GM19035 (cell line): ENCODE data around the gene SYT13.

ENCODE experiments used
- ATAC-seq: cut with Tn5 transposase; IDR thresholded peaks from one replicate; pipeline ENCODE4 v1.9.1; 2021; ENCODE audit not compliant: unreplicated experiment

Gene SYT13

DNA sequence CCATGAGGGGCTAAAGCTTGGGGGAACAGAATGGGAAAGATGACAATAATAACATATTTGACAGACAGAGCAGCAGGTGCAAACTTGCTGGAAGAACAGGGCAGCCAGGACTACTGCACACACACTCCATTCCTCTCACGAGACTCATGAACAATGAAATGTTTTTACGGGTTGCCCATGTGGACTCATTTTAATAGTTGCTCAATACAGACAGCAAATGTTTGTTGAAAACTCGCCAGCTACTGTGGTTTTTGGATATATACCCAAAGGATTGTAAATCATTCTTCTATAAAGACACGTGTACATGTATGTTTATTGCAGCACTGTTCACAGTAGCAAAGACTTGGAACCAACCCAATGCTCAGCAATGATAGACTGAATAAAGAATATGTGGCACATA is 10.3 kb downstream of the SYT13 start:
- ATAC-seq = no peak

DNA sequence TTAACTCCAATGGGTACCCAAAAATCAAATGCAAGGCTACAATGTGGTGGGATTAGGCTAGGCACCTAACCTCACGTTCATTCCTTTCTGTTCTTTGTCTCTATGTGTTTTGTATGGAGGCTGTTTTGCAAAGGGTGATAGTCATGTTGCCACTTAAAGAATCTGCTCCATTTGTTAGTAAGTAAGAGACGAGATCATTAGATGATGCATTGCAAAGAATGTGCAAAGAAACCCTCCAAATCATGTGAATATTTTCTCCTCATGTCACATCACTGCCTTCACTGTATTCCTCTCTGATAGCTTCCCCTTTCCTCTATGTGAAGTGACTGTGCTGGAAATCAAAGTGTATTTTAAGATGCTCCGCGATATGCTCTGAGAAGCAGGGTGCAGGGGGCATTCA is 11.9 kb downstream of the SYT13 start:
- ATAC-seq = no peak

DNA sequence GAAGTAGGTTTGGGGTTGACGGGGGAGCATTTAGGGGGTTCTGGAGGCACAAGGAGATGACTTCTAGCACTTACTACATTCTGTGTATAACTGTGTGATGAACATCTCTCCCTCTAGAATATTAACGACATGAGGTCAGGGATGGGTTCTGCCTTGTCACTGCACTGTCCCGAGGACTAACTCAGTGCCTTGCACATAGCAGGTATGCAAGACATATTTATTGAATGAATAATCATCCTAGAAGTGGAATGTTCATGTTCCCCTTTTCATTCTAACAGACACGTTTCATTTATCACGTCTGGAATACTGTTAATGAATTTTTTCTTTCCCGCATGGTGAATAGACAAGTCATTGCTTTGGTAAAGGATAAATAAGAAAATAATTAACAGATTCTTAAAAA is 12.6 kb downstream of the SYT13 start:
- no peak for ATAC-seq

DNA sequence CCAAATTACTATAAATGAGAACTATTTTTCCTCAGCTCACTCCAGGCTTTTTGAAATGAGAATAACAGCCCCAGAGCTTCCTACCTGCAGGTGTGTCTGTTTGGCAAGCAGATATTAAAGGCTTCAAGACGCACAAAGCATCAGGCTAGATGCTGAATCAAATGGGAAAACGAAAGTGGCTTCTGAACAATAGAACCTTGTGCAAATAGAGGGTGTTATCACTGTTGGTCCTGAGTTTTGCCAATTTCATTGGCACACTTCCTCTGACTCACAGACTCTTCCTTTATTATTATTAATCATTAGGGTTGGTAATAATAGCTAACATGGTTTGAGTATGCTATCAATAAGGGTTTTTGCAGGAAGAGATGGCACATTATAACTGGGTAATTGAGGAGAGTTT is 13.4 kb downstream of the SYT13 start:
- no peak for ATAC-seq

DNA sequence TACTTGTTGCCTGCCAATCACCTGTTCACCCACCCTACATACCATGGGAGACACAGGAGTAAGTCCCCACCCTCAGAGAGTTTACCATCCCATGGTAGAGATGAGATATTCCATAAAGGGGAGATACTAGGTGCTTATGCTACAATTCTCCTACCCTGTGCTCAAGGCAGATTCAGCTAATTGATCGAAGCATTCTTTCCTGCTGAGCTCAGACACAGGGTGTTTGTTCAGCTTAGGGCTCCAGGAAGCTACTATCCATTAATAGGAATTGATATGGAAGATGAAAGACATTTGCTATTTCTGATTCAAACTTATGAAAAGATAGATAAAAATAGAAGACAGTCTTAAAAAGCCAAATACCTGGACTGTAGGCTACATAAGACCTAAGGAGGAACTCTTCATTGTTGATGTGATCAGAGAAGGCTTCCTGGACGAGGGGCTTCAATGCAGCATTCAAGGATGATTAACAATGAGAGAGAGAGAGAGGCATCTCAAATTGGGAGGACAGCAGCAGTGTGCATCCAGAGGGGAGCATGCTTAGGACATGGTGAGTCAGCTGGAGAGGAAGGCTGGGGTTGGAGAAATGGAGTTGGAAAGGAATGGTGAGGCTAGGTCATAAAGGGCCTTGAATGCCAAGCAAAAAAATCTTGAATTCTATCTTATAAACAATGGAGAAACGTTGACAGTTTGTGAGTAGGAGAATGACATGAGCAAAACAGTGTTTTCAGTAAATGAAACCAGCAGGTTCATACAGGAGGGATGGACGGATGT is 15.0 kb downstream of the SYT13 start:
- ATAC-seq = no peak

DNA sequence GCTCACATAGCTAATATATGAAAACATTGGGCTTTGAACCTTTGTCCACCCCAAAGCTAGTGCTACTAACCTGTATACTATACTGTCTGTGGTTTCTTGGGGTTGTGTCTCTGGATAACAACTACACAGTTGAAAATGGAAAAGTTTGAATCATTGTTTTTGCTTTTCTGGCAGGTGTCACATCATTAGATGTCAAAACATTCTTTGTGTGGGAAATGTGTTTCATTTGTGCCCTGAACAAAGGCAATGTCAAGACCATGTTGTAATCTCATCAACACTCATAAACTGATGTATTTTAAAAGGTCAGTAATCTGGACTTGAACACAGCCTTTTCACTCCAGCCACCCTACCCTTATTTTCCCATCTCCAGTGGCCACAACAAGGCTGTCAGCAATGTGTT is 16.5 kb downstream of the SYT13 start:
- ATAC-seq = no peak

DNA sequence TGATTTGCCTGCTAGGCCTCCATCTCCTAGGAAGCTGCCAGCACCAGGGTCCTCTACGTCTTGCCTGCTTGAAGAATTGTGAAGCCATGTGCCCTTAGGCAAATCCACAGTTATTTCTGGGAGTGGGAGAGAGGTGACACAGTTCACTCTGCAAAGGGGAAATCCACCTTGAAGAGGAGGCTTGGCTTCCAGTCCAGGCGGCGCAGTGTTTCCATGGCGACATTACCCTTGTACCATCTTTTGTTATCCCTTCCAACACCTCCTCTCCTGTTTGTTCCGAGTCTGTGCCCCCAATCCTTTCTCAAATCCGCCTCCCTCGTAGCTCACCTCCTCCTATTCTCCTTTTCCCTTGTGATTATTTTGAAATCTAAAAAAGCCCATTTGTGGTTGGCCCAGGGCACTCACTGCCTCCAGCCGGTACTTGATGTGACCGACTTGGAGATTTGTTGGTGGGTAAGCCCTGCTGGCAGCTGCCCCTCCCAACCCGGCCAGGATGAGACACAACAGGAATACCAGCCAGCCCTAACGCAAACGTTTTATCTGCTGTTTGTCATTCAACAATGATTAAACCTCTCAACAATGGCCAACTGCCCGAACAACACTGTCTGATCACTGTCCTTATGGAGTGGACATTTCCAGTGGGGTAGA is 18.4 kb downstream of the SYT13 start:
- ATAC-seq = no peak

DNA sequence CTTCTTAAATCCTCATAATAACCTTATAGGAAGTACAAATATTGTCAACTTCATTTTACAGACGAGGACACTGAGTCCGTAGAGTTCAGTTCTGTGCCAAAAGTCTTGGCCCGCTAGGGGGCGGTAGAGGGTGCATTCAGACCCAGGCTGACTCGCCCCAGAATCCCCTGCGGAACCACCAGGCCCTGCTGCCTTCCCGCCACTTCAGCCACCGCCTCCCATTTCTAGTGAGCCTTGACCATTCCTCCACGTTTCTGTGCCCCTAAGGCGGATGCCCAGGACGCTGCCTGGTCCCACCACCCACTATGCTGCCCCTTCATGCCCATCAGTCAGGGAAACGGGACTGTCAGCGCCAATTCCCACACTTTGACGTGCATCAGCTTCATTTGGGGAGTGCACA is 19.1 kb downstream of the SYT13 start:
- no peak for ATAC-seq

DNA sequence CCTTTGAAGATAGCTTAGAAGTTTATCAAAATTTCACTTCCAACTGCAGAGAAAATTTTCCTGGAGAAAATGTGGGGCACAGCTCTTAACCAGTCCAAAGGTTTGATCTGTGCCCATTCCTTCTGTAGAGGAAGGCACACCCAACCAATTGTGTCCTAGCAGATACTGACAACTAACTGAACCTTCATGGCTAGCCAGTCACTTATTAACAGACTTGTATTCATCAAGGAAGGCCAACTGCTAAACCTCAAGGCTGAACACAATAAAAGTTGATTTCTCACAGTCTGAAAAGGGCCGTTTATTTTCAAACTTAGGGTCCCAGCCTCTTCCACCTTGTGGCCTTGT is 19.5 kb downstream of the SYT13 start:
- ATAC-seq = no peak

DNA sequence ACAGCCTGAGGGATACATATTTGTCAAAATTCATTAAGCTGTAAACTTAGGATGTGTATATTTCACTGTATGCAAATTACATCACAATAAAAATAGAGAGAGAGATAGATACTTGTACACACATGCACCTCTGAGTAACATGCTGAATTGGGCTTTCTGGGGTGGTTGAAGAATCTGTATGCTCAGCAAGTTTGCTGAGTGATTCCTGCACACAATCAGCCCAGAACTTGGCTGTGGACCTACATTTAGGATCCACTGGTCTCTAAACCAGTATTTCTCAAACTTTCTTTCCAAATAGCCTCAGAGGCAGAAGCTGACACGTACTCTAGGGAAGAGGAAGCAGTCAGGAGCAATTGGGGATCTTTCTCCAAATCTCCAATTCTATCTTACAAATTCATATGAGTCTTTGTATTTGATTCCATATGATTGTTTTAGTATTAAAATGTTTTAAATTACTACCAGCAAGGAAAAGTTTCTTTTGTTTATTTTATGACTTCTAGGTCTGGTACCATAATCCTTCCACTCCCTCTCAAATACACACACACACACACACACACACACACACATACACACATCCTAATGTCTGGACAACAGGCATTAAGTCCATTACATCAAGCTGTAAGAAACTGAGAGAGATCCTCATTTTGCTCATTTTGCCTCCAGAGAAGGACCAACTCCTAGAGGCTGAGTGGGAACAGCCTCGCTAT is 20.0 kb downstream of the SYT13 start:
- no peak for ATAC-seq

DNA sequence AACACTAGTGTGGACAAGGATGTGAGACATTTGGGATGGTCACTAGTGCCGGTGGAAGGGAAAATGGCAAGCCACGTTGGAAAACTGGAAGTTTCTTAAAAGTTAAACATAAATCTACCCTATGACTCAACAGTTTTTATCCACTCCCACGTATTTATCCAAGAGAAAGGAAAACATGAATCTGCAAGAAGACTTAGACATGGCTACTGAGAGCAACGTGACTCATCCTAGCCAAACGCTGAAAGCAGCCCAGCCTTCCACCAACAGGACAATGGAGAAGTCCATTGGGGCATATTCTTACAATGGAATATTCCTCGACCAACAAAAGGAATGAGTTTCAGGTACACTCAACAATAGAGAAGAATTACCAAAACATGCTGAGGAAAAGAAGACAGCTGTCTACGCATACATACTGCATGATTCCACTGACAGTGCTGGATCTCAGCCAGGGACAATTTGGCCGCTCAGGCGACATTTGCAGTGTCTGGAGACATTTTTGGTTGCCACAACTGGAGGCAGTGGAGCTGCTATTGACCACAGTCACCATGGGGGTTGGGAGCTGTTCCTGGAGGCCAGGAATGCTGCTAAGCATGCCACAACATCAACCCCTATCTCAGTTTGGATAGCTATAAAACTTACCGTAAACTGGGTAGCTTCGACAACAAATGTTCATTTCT is 21.2 kb downstream of the SYT13 start:
- no peak for ATAC-seq

DNA sequence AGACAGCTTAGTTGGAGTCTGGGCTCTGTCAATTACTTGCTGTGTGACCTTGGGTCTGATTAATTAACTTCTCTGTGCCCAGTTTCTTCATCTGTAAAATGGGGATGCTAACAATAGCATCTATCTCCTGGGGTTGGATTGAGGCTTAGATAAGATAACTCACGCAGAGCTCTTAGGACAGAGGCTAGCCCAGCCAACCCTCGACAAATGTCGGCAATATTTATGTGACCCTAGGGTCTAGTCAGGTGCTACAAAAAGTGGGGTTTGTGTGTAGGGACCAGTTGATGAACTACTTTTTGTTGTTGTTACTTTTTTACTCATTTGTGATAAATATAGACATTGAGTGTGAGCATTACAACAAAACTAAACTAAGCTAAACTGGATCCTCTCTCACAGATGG is 22.4 kb downstream of the SYT13 start:
- ATAC-seq = no peak

DNA sequence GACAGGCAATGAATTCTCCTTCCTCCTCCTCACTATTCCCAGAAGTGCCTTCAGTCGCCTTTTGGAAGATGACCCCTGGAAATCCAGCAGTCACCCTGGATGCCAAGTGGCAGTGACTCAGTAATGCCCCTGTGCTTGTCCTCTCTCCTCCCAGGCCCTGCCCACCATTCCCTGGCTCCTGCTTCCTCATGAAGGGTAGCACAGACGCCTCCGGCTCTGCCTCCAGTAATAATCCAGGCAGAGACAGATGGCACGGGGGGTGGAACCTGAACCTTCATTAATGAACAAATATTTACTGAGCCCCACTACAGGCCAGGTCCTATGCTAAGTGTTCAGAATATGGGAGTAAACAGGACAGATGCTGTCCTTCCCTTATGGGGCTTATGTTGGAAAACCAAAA is 23.2 kb downstream of the SYT13 start:
- ATAC-seq = no peak

DNA sequence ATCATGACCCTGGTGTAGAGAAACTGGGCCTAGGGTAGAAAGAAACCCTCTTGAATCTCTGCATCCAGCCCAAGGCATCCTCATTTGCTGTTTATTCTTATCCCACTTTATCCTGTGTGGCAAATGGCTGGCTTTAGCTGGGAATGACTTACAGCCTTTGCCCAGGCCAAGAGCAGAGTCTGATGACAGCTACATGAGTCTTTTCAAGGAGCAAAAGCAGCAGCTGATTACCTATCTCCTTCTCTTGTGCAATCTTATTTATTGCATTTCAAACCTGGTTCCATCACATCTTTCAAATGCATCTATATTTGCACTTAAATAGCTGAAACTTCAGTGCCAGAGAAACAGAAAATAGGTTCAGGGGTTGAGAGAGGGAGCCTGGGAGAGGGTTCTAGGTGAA is 26.1 kb downstream of the SYT13 start:
- ATAC-seq = no peak

DNA sequence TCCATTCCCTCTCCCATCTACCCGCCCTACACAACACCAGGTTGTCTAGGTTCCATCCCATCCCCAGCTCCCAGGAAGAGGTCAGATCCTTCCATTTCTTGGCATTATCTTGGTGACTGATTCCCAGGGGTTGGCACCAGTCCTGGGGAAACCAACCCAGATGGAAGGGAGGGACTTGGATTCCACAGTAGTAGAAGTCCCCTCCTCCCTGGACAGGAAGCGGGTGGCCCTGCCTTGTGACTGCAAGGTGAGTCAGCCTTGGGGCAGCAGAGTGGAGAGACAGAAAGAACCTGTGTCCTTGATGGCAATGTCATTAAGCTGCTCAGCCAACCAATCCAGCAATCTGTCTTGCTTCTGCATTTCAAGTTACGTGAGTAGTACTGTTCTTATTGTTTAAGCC is 26.5 kb downstream of the SYT13 start:
- ATAC-seq = no peak

DNA sequence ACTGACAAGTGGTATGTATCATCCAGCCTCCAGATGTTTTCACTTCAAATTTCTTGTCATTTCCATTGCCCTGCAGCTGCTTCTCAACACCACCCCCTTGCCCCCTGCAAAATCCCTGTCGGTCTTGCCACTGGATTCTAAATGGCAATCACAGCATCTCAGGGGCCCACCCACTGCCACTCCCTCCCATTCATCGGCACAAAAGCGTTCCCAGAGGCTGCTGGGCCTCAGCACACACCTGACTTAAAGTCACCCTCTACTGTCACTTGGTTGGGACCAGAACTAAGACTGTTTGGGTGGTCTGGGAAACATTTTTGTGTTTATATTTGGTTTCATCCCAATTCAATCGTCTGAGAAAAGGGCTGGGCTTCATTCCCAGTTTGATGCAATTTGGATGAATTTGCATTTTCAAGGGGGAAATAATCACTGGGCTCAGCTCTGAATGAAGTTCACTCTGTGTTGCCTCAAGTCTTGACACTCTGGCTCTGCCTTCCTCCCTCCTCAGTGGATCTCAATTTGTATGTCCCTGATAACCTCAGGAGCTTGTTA is 27.1 kb downstream of the SYT13 start:
- ATAC-seq = no peak

DNA sequence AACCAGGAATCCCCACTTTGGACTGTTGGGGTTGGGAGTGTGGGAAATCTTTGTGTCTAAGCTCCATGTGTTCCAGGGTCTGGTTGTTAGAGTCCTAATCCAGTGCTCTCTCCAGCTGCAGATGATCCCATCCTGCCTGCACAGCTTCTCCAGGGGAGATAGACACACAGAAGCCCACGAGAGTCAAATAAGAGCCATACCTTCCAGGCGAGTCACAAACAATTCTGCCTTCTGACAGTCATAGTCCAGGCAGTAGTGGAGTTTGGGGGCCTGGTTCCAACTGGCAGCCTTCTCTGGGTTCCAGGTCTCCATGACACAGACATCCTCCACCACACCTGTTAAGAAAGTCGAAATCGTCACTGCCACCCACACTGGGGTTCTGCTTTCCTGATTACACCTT is 32.1 kb downstream of the SYT13 start:
- no peak for ATAC-seq

DNA sequence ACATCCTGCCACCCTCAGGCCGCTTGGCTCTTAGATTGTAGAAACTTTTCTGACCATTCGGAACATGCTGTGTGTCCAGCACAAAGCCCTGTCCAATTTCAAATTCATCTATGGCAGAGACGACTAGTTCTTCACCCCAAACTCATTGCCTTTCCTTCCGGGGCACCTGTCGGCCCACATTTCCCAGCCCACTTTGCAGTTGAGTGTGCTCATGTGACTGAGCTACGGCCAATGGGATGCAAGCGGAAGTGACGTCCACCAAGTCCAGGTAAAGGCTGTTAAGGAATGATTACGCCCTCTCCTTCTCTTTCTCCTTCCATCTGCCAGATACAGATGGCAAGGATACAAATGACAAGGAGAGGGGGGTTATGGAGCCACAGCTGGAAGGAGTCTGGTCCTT is 32.5 kb downstream of the SYT13 start:
- ATAC-seq = no peak

DNA sequence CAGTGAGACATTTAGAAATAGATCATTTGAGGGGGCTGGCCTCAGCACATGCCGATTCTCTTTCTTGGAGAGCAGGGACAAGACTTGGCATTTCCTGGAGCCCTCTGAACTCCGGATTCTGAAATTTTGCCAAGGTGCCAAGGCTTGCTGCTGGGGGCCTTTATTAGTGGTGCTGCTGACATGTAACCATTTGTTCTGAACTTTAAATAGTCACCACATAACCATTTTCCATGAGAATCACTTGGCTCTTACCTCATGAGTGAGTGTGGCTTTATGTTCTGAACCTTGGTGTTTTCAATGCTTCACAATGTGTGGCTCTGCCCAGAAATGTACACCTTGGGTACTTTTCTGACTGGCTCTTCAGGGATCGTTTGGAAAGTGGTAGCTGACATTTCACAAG is 33.3 kb downstream of the SYT13 start:
- ATAC-seq = no peak

DNA sequence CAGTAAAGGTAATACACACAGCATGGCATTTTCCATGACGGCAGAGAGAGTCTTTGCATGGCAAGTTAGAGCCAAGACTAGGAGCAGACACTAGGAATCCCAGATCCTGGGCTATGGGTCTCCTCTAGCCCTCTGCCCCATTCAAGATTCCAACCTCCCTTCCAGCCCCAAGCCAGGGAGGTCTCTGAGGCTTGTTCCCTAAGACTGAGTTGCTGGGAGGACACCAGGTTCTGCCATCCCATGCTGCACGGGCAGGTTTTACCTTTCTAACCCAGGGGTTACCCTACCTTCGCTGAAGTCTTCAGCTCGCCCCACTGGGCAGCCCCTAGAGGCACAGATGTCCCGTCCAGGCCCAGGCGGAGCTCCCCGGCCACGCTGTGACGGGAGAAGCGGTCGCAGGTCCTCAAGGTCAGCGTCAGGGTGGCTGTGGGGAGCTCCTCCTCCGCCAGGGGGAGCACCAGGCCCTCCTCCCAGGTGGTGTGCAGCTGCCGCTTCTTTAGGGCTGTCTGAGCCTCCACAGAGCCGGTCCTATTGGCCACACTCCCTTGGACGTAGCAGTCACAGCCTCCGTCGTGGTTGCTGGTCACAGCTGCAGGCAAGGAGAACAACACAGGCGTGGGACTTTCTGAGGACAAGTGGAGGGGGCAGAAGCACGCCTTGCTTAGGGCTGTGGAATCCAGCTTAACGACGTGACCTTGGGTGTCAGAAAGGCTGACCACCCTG is 33.8 kb downstream of the SYT13 start:
- ATAC-seq = no peak
